ENCODE results near the gene DGKB. TPM values are rescaled to one million over a fixed set of nuclear protein-coding genes. Genes with fewer than 3 reads are reported as not detected.

DGKB gene
- polyA plus RNA-seq, 1 of the 3 experiments (the other 2 are of a cell fraction) = 2.1 TPM

- CTCF ChIA-PET = interaction anchor here (0.9 to 6.8 kb wide), 11 partner anchors 10 to 1407 kb away, joined by 3 to 165 read pairs (median 4); partner anchors contain the start of gene ETV1
- 87% methylated on average over 3 of the region's 3 CpGs for WGBS (ENCODE audit: low lambda C conversion rate)
- Histone ChIP-seq H3K9me2 (no peaks in the 10 kb centered on the region), H2AFZ (ENCODE audit: low read depth) (no peak overlapping the region), H3F3A (replicated peaks; ENCODE audit: insufficient read depth) (no peaks in the 10 kb centered on the region), H3K4me2 (no peak overlapping the region), H3K79me2 (ENCODE audit: insufficient read depth) (no peaks in the 10 kb centered on the region), H3K4me1 (ENCODE audit: control insufficient read depth in 1 of 2, insufficient read depth in 2 of 2, low read depth in 1 of 2, low read length in 1 of 2) (peaks cover 0 to 40% of the 10 kb centered on the region in 2 experiments; a peak in 3 of 4 replicates), H3K9ac (no peak overlapping the region), H3K27ac (ENCODE audit: low read depth in 2 of 2, low read length in 1 of 2) (peak overlapping the region in 1 of 2 experiments; percentile 90; a peak in 2 of 4 replicates), H3K4me3 (ENCODE audit: low read depth in 2 of 2, low read length in 1 of 2) (no peak overlapping the region), H4K20me1 (ENCODE audit: insufficient read depth) (no peaks in the 10 kb centered on the region), H3K27me3 (ENCODE audit: insufficient read depth) (no peaks in the 10 kb centered on the region), H3K9me3 (no peaks in the 10 kb centered on the region), H3K36me3 (replicated peaks in 1 of 2; ENCODE audit: control insufficient read depth in 1 of 2, insufficient read depth in 2 of 2, low read length in 1 of 2) (peaks cover 0 to 4% of the 10 kb centered on the region in 2 experiments)
- DNase-seq = no peak
- POLR2A ChIA-PET = no interaction called here
- TF ChIP-seq, protein P1, sequence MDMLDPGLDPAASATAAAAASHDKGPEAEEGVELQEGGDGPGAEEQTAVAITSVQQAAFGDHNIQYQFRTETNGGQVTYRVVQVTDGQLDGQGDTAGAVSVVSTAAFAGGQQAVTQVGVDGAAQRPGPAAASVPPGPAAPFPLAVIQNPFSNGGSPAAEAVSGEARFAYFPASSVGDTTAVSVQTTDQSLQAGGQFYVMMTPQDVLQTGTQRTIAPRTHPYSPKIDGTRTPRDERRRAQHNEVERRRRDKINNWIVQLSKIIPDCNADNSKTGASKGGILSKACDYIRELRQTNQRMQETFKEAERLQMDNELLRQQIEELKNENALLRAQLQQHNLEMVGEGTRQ (IDR thresholded peaks at IDR 0.05; ENCODE audit: borderline replicate concordance, low read depth, low read length) = no peak
- TF ChIP-seq, protein P2, sequence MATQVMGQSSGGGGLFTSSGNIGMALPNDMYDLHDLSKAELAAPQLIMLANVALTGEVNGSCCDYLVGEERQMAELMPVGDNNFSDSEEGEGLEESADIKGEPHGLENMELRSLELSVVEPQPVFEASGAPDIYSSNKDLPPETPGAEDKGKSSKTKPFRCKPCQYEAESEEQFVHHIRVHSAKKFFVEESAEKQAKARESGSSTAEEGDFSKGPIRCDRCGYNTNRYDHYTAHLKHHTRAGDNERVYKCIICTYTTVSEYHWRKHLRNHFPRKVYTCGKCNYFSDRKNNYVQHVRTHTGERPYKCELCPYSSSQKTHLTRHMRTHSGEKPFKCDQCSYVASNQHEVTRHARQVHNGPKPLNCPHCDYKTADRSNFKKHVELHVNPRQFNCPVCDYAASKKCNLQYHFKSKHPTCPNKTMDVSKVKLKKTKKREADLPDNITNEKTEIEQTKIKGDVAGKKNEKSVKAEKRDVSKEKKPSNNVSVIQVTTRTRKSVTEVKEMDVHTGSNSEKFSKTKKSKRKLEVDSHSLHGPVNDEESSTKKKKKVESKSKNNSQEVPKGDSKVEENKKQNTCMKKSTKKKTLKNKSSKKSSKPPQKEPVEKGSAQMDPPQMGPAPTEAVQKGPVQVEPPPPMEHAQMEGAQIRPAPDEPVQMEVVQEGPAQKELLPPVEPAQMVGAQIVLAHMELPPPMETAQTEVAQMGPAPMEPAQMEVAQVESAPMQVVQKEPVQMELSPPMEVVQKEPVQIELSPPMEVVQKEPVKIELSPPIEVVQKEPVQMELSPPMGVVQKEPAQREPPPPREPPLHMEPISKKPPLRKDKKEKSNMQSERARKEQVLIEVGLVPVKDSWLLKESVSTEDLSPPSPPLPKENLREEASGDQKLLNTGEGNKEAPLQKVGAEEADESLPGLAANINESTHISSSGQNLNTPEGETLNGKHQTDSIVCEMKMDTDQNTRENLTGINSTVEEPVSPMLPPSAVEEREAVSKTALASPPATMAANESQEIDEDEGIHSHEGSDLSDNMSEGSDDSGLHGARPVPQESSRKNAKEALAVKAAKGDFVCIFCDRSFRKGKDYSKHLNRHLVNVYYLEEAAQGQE (IDR thresholded peaks at IDR 0.05; ENCODE audit: low read depth, low read length) = no peak
- no peak for TF ChIP-seq RCOR1 (IDR thresholded peaks at IDR 0.05; ENCODE audit: low read length)
- TF ChIP-seq GATA2 (CRISPR knock-in tag; IDR thresholded peaks at IDR 0.05) = no peak
- TF ChIP-seq GABPA (IDR thresholded peaks at IDR 0.05; ENCODE audit: low read depth) = no peak
- no peak for TF ChIP-seq POLR2AphosphoS5 (IDR thresholded peaks at IDR 0.05; ENCODE audit: low read depth, low read length)
- TF ChIP-seq TAF1 (IDR thresholded peaks at IDR 0.05; ENCODE audit: borderline replicate concordance, low read depth, low read length) = no peak
- no peak for TF ChIP-seq SMC3 (IDR thresholded peaks at IDR 0.05; ENCODE audit: low read depth, low read length)
- TF ChIP-seq FOXM1 (IDR thresholded peaks at IDR 0.05; ENCODE audit: low read depth) = no peak
- TF ChIP-seq RFX5 (IDR thresholded peaks at IDR 0.05; ENCODE audit: low read length) = no peak
- no peak for TF ChIP-seq USF1 (IDR thresholded peaks at IDR 0.05; ENCODE audit: borderline replicate concordance, low read depth)
- no peak for TF ChIP-seq TEAD4 (IDR thresholded peaks at IDR 0.05; ENCODE audit: borderline replicate concordance, insufficient read depth)
- TF ChIP-seq, protein P3, sequence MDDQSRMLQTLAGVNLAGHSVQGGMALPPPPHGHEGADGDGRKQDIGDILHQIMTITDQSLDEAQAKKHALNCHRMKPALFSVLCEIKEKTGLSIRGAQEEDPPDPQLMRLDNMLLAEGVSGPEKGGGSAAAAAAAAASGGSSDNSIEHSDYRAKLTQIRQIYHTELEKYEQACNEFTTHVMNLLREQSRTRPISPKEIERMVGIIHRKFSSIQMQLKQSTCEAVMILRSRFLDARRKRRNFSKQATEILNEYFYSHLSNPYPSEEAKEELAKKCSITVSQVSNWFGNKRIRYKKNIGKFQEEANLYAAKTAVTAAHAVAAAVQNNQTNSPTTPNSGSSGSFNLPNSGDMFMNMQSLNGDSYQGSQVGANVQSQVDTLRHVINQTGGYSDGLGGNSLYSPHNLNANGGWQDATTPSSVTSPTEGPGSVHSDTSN (IDR thresholded peaks at IDR 0.05) = no peak
- no peak for TF ChIP-seq MXI1 (IDR thresholded peaks at IDR 0.05; ENCODE audit: low read depth, low read length)
- no peak for TF ChIP-seq FOSL2 (IDR thresholded peaks at IDR 0.05; ENCODE audit: borderline replicate concordance, low read depth)
- no peak for TF ChIP-seq NRF1 (IDR thresholded peaks at IDR 0.05; ENCODE audit: low read depth, low read length)
- no peak for TF ChIP-seq EZH2phosphoT487 (IDR thresholded peaks at IDR 0.05; ENCODE audit: borderline replicate concordance, low read depth)
- TF ChIP-seq, protein P4, sequence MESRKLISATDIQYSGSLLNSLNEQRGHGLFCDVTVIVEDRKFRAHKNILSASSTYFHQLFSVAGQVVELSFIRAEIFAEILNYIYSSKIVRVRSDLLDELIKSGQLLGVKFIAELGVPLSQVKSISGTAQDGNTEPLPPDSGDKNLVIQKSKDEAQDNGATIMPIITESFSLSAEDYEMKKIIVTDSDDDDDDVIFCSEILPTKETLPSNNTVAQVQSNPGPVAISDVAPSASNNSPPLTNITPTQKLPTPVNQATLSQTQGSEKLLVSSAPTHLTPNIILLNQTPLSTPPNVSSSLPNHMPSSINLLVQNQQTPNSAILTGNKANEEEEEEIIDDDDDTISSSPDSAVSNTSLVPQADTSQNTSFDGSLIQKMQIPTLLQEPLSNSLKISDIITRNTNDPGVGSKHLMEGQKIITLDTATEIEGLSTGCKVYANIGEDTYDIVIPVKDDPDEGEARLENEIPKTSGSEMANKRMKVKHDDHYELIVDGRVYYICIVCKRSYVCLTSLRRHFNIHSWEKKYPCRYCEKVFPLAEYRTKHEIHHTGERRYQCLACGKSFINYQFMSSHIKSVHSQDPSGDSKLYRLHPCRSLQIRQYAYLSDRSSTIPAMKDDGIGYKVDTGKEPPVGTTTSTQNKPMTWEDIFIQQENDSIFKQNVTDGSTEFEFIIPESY (IDR thresholded peaks at IDR 0.05; ENCODE audit: borderline replicate concordance, low read depth) = no peak
These were observed 215.3 kb downstream of the DGKB start for GRCh38 chr7:14687241-14687640.

Data from SK-N-SH (cell line).